ENCODE results near the gene NKX6-1. TPM values are rescaled to one million over a fixed set of nuclear protein-coding genes. Genes with fewer than 3 reads are reported as not detected.

The NKX6-1 gene
- total RNA-seq, 1 experiment from 2014 or later = 2.6 TPM

GRCh38 chr4:84451546-84451945 lies 47.5 kb downstream of the NKX6-1 start:
- H3K4me3 ChIP-seq = no peak overlapping the region
- H3K9me3 ChIP-seq = no peaks in the 10 kb centered on the region
- H3K27me3 ChIP-seq = no peaks in the 10 kb centered on the region
- no peak for DNase-seq
- H3K36me3 ChIP-seq = no peaks in the 10 kb centered on the region

- H3K9me3 ChIP-seq = no peaks in the 10 kb centered on the region
- no peak overlapping the region for H3K4me3 ChIP-seq
- H3K27me3 ChIP-seq = peaks cover 2% of the 10 kb centered on the region
- no peak for DNase-seq
- H3K36me3 ChIP-seq = no peaks in the 10 kb centered on the region
These were observed 55.6 kb downstream of the NKX6-1 start for GRCh38 chr4:84443523-84443922.

DNA sequence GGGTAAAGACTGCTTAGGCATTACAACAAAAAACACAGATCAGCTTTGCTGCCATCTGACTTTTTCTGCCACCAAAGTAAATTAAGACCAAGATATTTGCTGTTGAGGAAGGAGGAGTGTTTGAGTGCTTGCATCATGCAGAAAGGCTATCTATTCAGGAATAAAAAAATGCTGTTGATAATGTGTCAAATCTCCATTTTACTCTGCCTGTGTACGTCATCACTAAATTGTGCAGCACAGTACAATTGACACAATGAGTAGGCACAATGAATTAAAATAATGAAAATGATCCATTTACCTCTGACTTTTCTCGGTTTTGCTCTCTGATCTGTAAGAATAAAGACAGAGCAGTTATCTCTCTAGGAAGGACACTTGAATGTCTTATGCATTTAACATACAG lies 56.3 kb downstream of the NKX6-1 start:
- Histone ChIP-seq H3K9me3 (no peaks in the 10 kb centered on the region), H3K4me3 (no peak overlapping the region), H3K36me3 (no peaks in the 10 kb centered on the region), H3K27me3 (peaks cover 5% of the 10 kb centered on the region)
- DNase-seq = no peak

Other genes starting within 250 kb of the NKX6-1 start
- gene CDS1, start 83.8 kb upstream of the NKX6-1 start, total RNA-seq (2014; rRNA removed; shearing (Covaris generic); ENCODE audit: low replicate concordance) = not detected in 2 replicates